Measurements from ENCODE around the gene RASAL1.

The RASAL1 gene

GRCh38 chr12:113161415-113162016 lies 26.0 kb upstream of the RASAL1 start:
- 29 to 34% methylated on average over 13 to 20 of the region's 26 CpGs for WGBS, 2 experiments (ENCODE audit: insufficient coverage in 2 of 2)
- Histone ChIP-seq H3K27ac (ENCODE audit: low read depth, low read length, severe bottlenecking) (peak overlapping the region; percentile 41), H3K4me3 (ENCODE audit: extremely low read depth, insufficient read depth, low read length, poor library complexity, severe bottlenecking) (no peak overlapping the region), H3K4me1 (ENCODE audit: control insufficient read depth, insufficient read depth, low read length, poor library complexity, severe bottlenecking) (peaks cover 17% of the 10 kb centered on the region), H3K36me3 (ENCODE audit: control insufficient read depth, insufficient read depth, low read length) (peaks cover 71% of the 10 kb centered on the region), H3K9me3 (ENCODE audit: control insufficient read depth, low read length) (no peaks in the 10 kb centered on the region)

DNA sequence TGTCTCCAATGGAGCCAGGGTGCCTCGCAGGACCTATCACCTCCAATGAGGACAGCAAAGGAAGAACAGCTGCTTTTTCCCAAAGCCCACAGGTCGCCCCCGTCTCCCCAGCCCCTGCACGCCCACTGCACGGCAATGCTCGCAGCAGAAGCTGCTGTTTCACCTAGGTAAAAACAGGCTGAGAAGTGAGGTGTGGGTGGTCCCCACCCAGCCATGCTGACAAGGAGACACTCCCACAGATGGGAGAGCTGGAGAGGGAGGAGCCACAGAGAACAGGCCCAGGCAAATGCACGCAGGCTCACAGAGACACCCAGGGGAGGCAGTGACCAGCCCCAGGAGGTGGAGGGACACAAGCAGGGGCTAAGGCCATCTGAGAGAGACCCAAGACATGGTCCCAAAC lies 24.4 kb upstream of the RASAL1 start:
- Histone ChIP-seq H3K27ac (ENCODE audit: low read depth, low read length, severe bottlenecking) (no peak overlapping the region), H3K9me3 (ENCODE audit: control insufficient read depth, low read length) (no peaks in the 10 kb centered on the region), H3K36me3 (ENCODE audit: control insufficient read depth, insufficient read depth, low read length) (peaks cover 56% of the 10 kb centered on the region), H3K4me3 (ENCODE audit: extremely low read depth, insufficient read depth, low read length, poor library complexity, severe bottlenecking) (no peak overlapping the region), H3K4me1 (ENCODE audit: control insufficient read depth, insufficient read depth, low read length, poor library complexity, severe bottlenecking) (peaks cover 17% of the 10 kb centered on the region)
- WGBS, 2 experiments (ENCODE audit: insufficient coverage in 2 of 2): 93 to 96% methylated on average over 5 to 7 of the region's 7 CpGs

GRCh38 chr12:113158439-113159203 lies 23.1 kb upstream of the RASAL1 start:
- H3K9me3 ChIP-seq (ENCODE audit: control insufficient read depth, low read length): no peaks in the 10 kb centered on the region
- 97 to 98% methylated on average over 13 to 26 of the region's 26 CpGs for WGBS, 2 experiments (ENCODE audit: insufficient coverage in 2 of 2)
- H3K4me1 ChIP-seq (ENCODE audit: control insufficient read depth, insufficient read depth, low read length, poor library complexity, severe bottlenecking): peaks cover 17% of the 10 kb centered on the region
- peaks cover 49% of the 10 kb centered on the region for H3K36me3 ChIP-seq (ENCODE audit: control insufficient read depth, insufficient read depth, low read length)
- no peak overlapping the region for H3K4me3 ChIP-seq (ENCODE audit: extremely low read depth, insufficient read depth, low read length, poor library complexity, severe bottlenecking)
- H3K27ac ChIP-seq (ENCODE audit: low read depth, low read length, severe bottlenecking): no peak overlapping the region

- Histone ChIP-seq H3K4me1 (ENCODE audit: control insufficient read depth, insufficient read depth, low read length, poor library complexity, severe bottlenecking) (peaks cover 8% of the 10 kb centered on the region), H3K9me3 (ENCODE audit: control insufficient read depth, low read length) (no peaks in the 10 kb centered on the region), H3K27ac (ENCODE audit: low read depth, low read length, severe bottlenecking) (no peak overlapping the region), H3K36me3 (ENCODE audit: control insufficient read depth, insufficient read depth, low read length) (peaks cover 40% of the 10 kb centered on the region), H3K4me3 (ENCODE audit: extremely low read depth, insufficient read depth, low read length, poor library complexity, severe bottlenecking) (no peak overlapping the region)
- WGBS, 2 experiments (ENCODE audit: insufficient coverage in 2 of 2): 91 to 96% methylated on average over 4 to 7 of the region's 12 CpGs
These were observed 21.8 kb upstream of the RASAL1 start for GRCh38 chr12:113157218-113157859.

DNA sequence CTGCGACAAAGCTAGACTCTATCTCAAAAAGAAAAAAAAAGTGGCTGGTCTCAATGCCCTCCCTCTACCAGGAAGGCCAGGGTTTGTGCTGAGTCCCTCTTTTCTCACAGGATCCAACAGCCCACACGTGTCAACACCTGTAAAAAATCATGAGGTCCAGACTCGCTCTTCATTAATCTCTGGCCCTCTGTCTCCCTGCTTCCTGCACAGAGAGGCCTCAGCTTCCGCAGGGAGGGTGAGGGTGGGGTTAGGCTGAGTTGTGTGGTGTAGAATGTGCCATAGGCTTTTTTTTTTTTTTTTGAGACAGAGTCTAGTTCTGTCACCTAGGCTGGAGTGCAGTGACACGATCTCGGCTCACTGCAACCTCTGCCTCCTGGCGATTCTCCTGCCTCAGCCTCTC lies 20.1 kb upstream of the RASAL1 start:
- peaks cover 32% of the 10 kb centered on the region for H3K36me3 ChIP-seq (ENCODE audit: control insufficient read depth, insufficient read depth, low read length)
- H3K4me1 ChIP-seq (ENCODE audit: control insufficient read depth, insufficient read depth, low read length, poor library complexity, severe bottlenecking): peaks cover 5% of the 10 kb centered on the region
- WGBS, 2 experiments (ENCODE audit: insufficient coverage in 2 of 2): 82 to 94% methylated on average over 6 to 7 of the region's 7 CpGs
- H3K9me3 ChIP-seq (ENCODE audit: control insufficient read depth, low read length): no peaks in the 10 kb centered on the region
- no peak overlapping the region for H3K4me3 ChIP-seq (ENCODE audit: extremely low read depth, insufficient read depth, low read length, poor library complexity, severe bottlenecking)
- no peak overlapping the region for H3K27ac ChIP-seq (ENCODE audit: low read depth, low read length, severe bottlenecking)

DNA sequence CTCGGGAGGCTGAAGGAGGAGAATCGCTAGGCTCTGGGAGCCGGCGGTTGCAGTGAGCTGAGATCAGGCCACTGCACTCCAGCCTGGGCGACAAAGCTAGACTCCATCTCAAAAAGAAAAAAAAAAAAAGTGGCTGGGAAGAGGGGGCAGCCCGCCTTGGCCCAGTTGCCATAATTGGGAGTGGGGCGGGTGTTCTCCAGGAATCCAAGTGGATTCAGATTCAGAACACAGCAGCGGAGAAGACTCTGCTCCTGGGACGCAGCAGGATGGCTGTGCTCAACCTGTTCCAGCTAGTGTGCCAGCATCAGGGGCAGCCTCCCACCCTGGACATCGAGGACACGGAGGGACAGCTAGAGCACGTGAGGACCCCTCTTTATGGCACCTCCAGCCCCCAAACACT lies 19.5 kb upstream of the RASAL1 start:
- 87 to 94% methylated on average over 7 to 11 of the region's 12 CpGs for WGBS, 2 experiments (ENCODE audit: insufficient coverage in 2 of 2)

GRCh38 chr12:113154351-113154973 lies 18.9 kb upstream of the RASAL1 start:
- Histone ChIP-seq H3K4me1 (ENCODE audit: control insufficient read depth, insufficient read depth, low read length, poor library complexity, severe bottlenecking) (peaks cover 8% of the 10 kb centered on the region), H3K36me3 (ENCODE audit: control insufficient read depth, insufficient read depth, low read length) (peaks cover 20% of the 10 kb centered on the region), H3K9me3 (ENCODE audit: control insufficient read depth, low read length) (no peaks in the 10 kb centered on the region), H3K27ac (ENCODE audit: low read depth, low read length, severe bottlenecking) (no peak overlapping the region), H3K4me3 (ENCODE audit: extremely low read depth, insufficient read depth, low read length, poor library complexity, severe bottlenecking) (no peak overlapping the region)
- 8 to 11% methylated on average over 51 of the region's 51 CpGs for WGBS, 2 experiments (ENCODE audit: insufficient coverage in 2 of 2)

More for the DNA sequence above, 19.5 kb upstream of the RASAL1 start:
- Histone ChIP-seq H3K4me3 (ENCODE audit: extremely low read depth, insufficient read depth, low read length, poor library complexity, severe bottlenecking) (no peak overlapping the region), H3K4me1 (ENCODE audit: control insufficient read depth, insufficient read depth, low read length, poor library complexity, severe bottlenecking) (peaks cover 5% of the 10 kb centered on the region), H3K9me3 (ENCODE audit: control insufficient read depth, low read length) (no peaks in the 10 kb centered on the region), H3K36me3 (ENCODE audit: control insufficient read depth, insufficient read depth, low read length) (peaks cover 26% of the 10 kb centered on the region), H3K27ac (ENCODE audit: low read depth, low read length, severe bottlenecking) (no peak overlapping the region)

GRCh38 chr12:113152835-113153814 lies 17.6 kb upstream of the RASAL1 start:
- WGBS, 2 experiments (ENCODE audit: insufficient coverage in 2 of 2): 8 to 14% methylated on average over 59 to 63 of the region's 70 CpGs
- H3K4me3 ChIP-seq (ENCODE audit: extremely low read depth, insufficient read depth, low read length, poor library complexity, severe bottlenecking): peak overlapping the region; percentile 28
- H3K9me3 ChIP-seq (ENCODE audit: control insufficient read depth, low read length): no peaks in the 10 kb centered on the region
- H3K27ac ChIP-seq (ENCODE audit: low read depth, low read length, severe bottlenecking): no peak overlapping the region
- H3K4me1 ChIP-seq (ENCODE audit: control insufficient read depth, insufficient read depth, low read length, poor library complexity, severe bottlenecking): peaks cover 8% of the 10 kb centered on the region
- H3K36me3 ChIP-seq (ENCODE audit: control insufficient read depth, insufficient read depth, low read length): peaks cover 7% of the 10 kb centered on the region

GRCh38 chr12:113152196-113152834 lies 16.8 kb upstream of the RASAL1 start:
- WGBS, 2 experiments (ENCODE audit: insufficient coverage in 2 of 2): 50 to 52% methylated on average over 4 of the region's 9 CpGs
- Histone ChIP-seq H3K27ac (ENCODE audit: low read depth, low read length, severe bottlenecking) (no peak overlapping the region), H3K4me3 (ENCODE audit: extremely low read depth, insufficient read depth, low read length, poor library complexity, severe bottlenecking) (no peak overlapping the region), H3K36me3 (ENCODE audit: control insufficient read depth, insufficient read depth, low read length) (no peaks in the 10 kb centered on the region), H3K9me3 (ENCODE audit: control insufficient read depth, low read length) (no peaks in the 10 kb centered on the region), H3K4me1 (ENCODE audit: control insufficient read depth, insufficient read depth, low read length, poor library complexity, severe bottlenecking) (peaks cover 8% of the 10 kb centered on the region)
